ENCODE measurements around the gene F9. TPM values are rescaled to one million over a fixed set of nuclear protein-coding genes. Genes with fewer than 3 reads are reported as not detected.
"Not testable (repeated sequence)": the region's sequence is repeated elsewhere in the genome, so short reads cannot be mapped to it uniquely, and the experiment has no call there.

F9 gene
- total RNA-seq, 1 donor from 2014 or later = not detected

GRCh38 chrX:139518475-139518874 is 12.1 kb upstream of the F9 start:
- H3K27ac Mint-ChIP-seq (ENCODE audit: unreplicated experiment) = no peak overlapping the region
- H3K4me3 Mint-ChIP-seq = no peak overlapping the region
- no peak for DNase-seq (ENCODE audit: low read depth, low spot score)
- H3K36me3 Mint-ChIP-seq (ENCODE audit: low read depth) = peaks cover 5% of the 10 kb centered on the region
- H3K9me3 Mint-ChIP-seq = peaks cover 12% of the 10 kb centered on the region
- no peak for TF ChIP-seq CTCF (conservative IDR thresholded peaks at IDR 0.05)
- peaks cover 3% of the 10 kb centered on the region for H3K27me3 Mint-ChIP-seq (ENCODE audit: low read depth)
- H3K4me1 Mint-ChIP-seq = no peaks in the 10 kb centered on the region

- H3K27me3 Mint-ChIP-seq (ENCODE audit: low read depth); H3K27ac Mint-ChIP-seq (ENCODE audit: unreplicated experiment); H3K4me3 Mint-ChIP-seq; H3K36me3 Mint-ChIP-seq (ENCODE audit: low read depth); DNase-seq (ENCODE audit: low read depth, low spot score); H3K4me1 Mint-ChIP-seq; H3K9me3 Mint-ChIP-seq: not testable (repeated sequence)
Measured at GRCh38 chrX:139528829-139529228, 1.7 kb upstream of the F9 start.

GRCh38 chrX:139532834-139533233 is 2.3 kb downstream of the F9 start:
- H3K36me3 Mint-ChIP-seq (ENCODE audit: low read depth) = no peaks in the 10 kb centered on the region
- no peaks in the 10 kb centered on the region for H3K9me3 Mint-ChIP-seq
- no peaks in the 10 kb centered on the region for H3K4me1 Mint-ChIP-seq
- no peak for DNase-seq (ENCODE audit: low read depth, low spot score)
- no peak overlapping the region for H3K4me3 Mint-ChIP-seq
- TF ChIP-seq CTCF (conservative IDR thresholded peaks at IDR 0.05) = no peak
- H3K27me3 Mint-ChIP-seq (ENCODE audit: low read depth) = peaks cover 3% of the 10 kb centered on the region
- peak overlapping the region; percentile 2 for H3K27ac Mint-ChIP-seq (ENCODE audit: unreplicated experiment)

- no peak overlapping the region for H3K4me3 Mint-ChIP-seq
- no peak for DNase-seq (ENCODE audit: low read depth, low spot score)
- H3K27ac Mint-ChIP-seq (ENCODE audit: unreplicated experiment) = no peak overlapping the region
- no peaks in the 10 kb centered on the region for H3K4me1 Mint-ChIP-seq
- no peaks in the 10 kb centered on the region for H3K36me3 Mint-ChIP-seq (ENCODE audit: low read depth)
- H3K27me3 Mint-ChIP-seq (ENCODE audit: low read depth) = peaks cover 3% of the 10 kb centered on the region
- H3K9me3 Mint-ChIP-seq = no peaks in the 10 kb centered on the region
- TF ChIP-seq CTCF (conservative IDR thresholded peaks at IDR 0.05) = no peak
Measured at GRCh38 chrX:139533444-139533843, 2.9 kb downstream of the F9 start.

GRCh38 chrX:139538907-139539790 is 8.6 kb downstream of the F9 start:
- Mint-ChIP-seq H3K27ac (ENCODE audit: unreplicated experiment) (no peak overlapping the region), H3K9me3 (no peaks in the 10 kb centered on the region)
- TF ChIP-seq CTCF (conservative IDR thresholded peaks at IDR 0.05) = no peak

GRCh38 chrX:139542652-139543051 is 12.1 kb downstream of the F9 start:
- Mint-ChIP-seq H3K4me3 (no peak overlapping the region), H3K27me3 (ENCODE audit: low read depth) (no peaks in the 10 kb centered on the region), H3K27ac (ENCODE audit: unreplicated experiment) (no peak overlapping the region), H3K9me3 (peaks cover 2% of the 10 kb centered on the region), H3K36me3 (ENCODE audit: low read depth) (no peaks in the 10 kb centered on the region), H3K4me1 (no peaks in the 10 kb centered on the region)
- DNase-seq (ENCODE audit: low read depth, low spot score) = no peak
- no peak for TF ChIP-seq CTCF (conservative IDR thresholded peaks at IDR 0.05)

More at GRCh38 chrX:139538907-139539790, 8.6 kb downstream of the F9 start:
- H3K36me3 Mint-ChIP-seq (ENCODE audit: low read depth) = no peaks in the 10 kb centered on the region
- peaks cover 3% of the 10 kb centered on the region for H3K27me3 Mint-ChIP-seq (ENCODE audit: low read depth)
- H3K4me1 Mint-ChIP-seq = no peaks in the 10 kb centered on the region
- no peak for DNase-seq (ENCODE audit: low read depth, low spot score)
- no peak overlapping the region for H3K4me3 Mint-ChIP-seq
